ENCODE results near the gene ARHGEF6. TPM values are rescaled to one million over a fixed set of nuclear protein-coding genes. Genes with fewer than 3 reads are reported as not detected.
A peak's percentile ranks its signal among the peaks of the same experiment; 100 is the strongest.

ARHGEF6 gene
- total and polyA plus RNA-seq, 2 experiments from 2014 or later = 4.3 to 7.7 TPM

- H3K27me3 ChIP-seq (replicated peaks; ENCODE audit: insufficient read depth) = no peaks in the 10 kb centered on the region
Observed at GRCh38 chrX:136710325-136710951, 70.3 kb downstream of the ARHGEF6 start.

GRCh38 chrX:136708348-136708747, 72.4 kb downstream of the ARHGEF6 start:
- TF ChIP-seq EZH2phosphoT487 (IDR thresholded peaks at IDR 0.05; ENCODE audit: insufficient read depth, low read depth) (no peak), EZH2 (IDR thresholded peaks at IDR 0.05; ENCODE audit: insufficient read depth, poor library complexity, severe bottlenecking) (no peak)
- DNase-seq = peak; percentile 25
- H3K79me2 ChIP-seq (ENCODE audit: insufficient read depth) = no peaks in the 10 kb centered on the region
- no peaks in the 10 kb centered on the region for H3K9me3 ChIP-seq (ENCODE audit: low read depth)
- no peak overlapping the region for H3K9ac ChIP-seq
- H3K4me1 ChIP-seq (ENCODE audit: insufficient read depth) = no peaks in the 10 kb centered on the region
- H3K9me2 ChIP-seq (ENCODE audit: insufficient read depth) = no peaks in the 10 kb centered on the region
- no peaks in the 10 kb centered on the region for H4K20me1 ChIP-seq (ENCODE audit: insufficient read depth)
- H3K27me3 ChIP-seq (replicated peaks; ENCODE audit: insufficient read depth) = no peaks in the 10 kb centered on the region
- no peak overlapping the region for H3K27ac ChIP-seq
- H3K4me3 ChIP-seq = no peak overlapping the region
- H3K4me2 ChIP-seq (ENCODE audit: unreplicated experiment) = no peak overlapping the region
- in situ Hi-C loops (cut with MboI) = no loop called here
- H3K36me3 ChIP-seq (ENCODE audit: low read depth) = no peaks in the 10 kb centered on the region
- no peak overlapping the region for H2AFZ ChIP-seq
- WGBS, 2 experiments (ENCODE audit: low coverage in 1 of 2, low lambda C conversion rate in 2 of 2, missing lambda C conversion rate in 2 of 2) = 88 to 100% methylated on average over 1 of the region's 1 CpG
- no peaks in the 10 kb centered on the region for H3F3A ChIP-seq (ENCODE audit: insufficient read depth)

More at GRCh38 chrX:136710325-136710951, 70.3 kb downstream of the ARHGEF6 start:
- H3K9me3 ChIP-seq (ENCODE audit: low read depth) = no peaks in the 10 kb centered on the region
- no peak overlapping the region for H3K27ac ChIP-seq
- WGBS, 2 experiments (ENCODE audit: low coverage in 1 of 2, low lambda C conversion rate in 2 of 2, missing lambda C conversion rate in 2 of 2) = 82 to 100% methylated on average over 2 of the region's 2 CpGs
- no peak overlapping the region for H3K4me2 ChIP-seq (ENCODE audit: unreplicated experiment)
- H3K4me1 ChIP-seq (ENCODE audit: insufficient read depth) = no peaks in the 10 kb centered on the region
- no peaks in the 10 kb centered on the region for H4K20me1 ChIP-seq (ENCODE audit: insufficient read depth)
- no peaks in the 10 kb centered on the region for H3F3A ChIP-seq (ENCODE audit: insufficient read depth)
- in situ Hi-C loops (cut with MboI) = loop anchor here (5.0 kb wide), 1 partner anchor 217 kb away; no protein-coding TSS in a partner anchor
- TF ChIP-seq EZH2 (IDR thresholded peaks at IDR 0.05; ENCODE audit: insufficient read depth, poor library complexity, severe bottlenecking) (no peak), EZH2phosphoT487 (IDR thresholded peaks at IDR 0.05; ENCODE audit: insufficient read depth, low read depth) (no peak)
- H2AFZ ChIP-seq = no peak overlapping the region
- H3K36me3 ChIP-seq (ENCODE audit: low read depth) = no peaks in the 10 kb centered on the region
- H3K4me3 ChIP-seq = no peak overlapping the region
- no peak overlapping the region for H3K9ac ChIP-seq
- H3K9me2 ChIP-seq (ENCODE audit: insufficient read depth) = no peaks in the 10 kb centered on the region
- DNase-seq = peak; percentile 38
- no peaks in the 10 kb centered on the region for H3K79me2 ChIP-seq (ENCODE audit: insufficient read depth)

DNA sequence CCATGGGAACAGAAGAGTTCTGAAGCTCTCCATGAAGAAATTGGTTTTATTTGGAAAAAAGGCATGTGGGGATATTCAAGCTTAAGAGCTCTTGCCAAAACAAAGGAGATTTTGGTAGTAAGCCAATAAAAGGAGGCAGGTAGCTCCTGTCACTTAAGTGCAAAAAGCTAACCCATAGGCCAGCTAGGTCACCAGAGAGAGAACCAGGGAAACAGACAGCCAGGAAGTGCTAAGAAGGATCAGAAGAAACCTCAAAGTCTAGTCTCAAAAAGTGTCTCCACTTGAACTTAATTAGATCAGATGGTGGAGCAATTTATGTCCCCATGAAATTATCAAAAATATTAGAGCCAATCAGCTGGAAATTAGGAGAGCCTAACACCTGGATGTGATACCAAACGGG, 83.6 kb downstream of the ARHGEF6 start:
- Histone ChIP-seq H3K4me2 (ENCODE audit: unreplicated experiment) (no peak overlapping the region), H2AFZ (no peak overlapping the region), H3K36me3 (ENCODE audit: low read depth) (no peaks in the 10 kb centered on the region), H3K27ac (no peak overlapping the region), H3K9me2 (ENCODE audit: insufficient read depth) (no peaks in the 10 kb centered on the region), H3K4me3 (no peak overlapping the region), H3K9ac (no peak overlapping the region), H3K4me1 (ENCODE audit: insufficient read depth) (no peaks in the 10 kb centered on the region), H3F3A (ENCODE audit: insufficient read depth) (no peaks in the 10 kb centered on the region), H4K20me1 (ENCODE audit: insufficient read depth) (no peaks in the 10 kb centered on the region), H3K9me3 (ENCODE audit: low read depth) (no peaks in the 10 kb centered on the region), H3K27me3 (replicated peaks; ENCODE audit: insufficient read depth) (no peaks in the 10 kb centered on the region), H3K79me2 (ENCODE audit: insufficient read depth) (no peaks in the 10 kb centered on the region)
- DNase-seq = no peak
- in situ Hi-C loops (cut with MboI) = no loop called here
- TF ChIP-seq EZH2phosphoT487 (IDR thresholded peaks at IDR 0.05; ENCODE audit: insufficient read depth, low read depth) (no peak), EZH2 (IDR thresholded peaks at IDR 0.05; ENCODE audit: insufficient read depth, poor library complexity, severe bottlenecking) (no peak)
- WGBS, 2 experiments (ENCODE audit: low coverage in 1 of 2, low lambda C conversion rate in 2 of 2, missing lambda C conversion rate in 2 of 2) = 85 to 86% methylated on average over 1 of the region's 1 CpG

DNA sequence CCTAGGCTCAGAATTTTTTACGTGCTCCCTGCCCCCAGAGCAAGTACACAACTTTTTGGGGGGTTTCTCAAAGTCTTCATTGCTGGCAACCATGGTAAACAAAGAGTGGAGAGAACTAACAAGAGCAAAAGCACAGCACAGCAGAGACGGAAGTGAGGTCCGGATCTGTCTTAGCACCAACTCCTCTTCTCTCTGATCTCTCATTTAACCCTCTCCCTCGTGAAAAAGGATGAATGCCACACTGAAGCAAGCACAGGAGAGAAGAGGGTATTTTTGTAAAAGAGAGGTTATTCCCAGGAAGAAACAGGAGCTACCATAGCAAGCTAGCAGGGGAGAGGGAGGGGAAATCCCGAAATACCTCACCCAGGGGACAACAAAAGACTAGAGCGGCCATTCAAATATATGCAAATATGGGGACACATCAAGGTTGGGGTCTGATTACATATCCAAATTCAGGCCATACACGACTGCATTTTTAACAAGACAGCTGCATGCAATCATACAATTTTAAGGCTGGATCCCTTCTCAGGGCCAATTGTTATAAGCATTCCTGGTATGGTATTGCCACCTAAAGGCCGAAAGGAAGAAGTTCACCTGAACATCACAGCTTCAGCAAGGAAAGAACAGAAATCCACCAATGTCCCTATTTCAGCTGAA, 86.2 kb downstream of the ARHGEF6 start:
- no peak overlapping the region for H3K4me2 ChIP-seq (ENCODE audit: unreplicated experiment)
- no peaks in the 10 kb centered on the region for H3F3A ChIP-seq (ENCODE audit: insufficient read depth)
- no peak overlapping the region for H3K4me3 ChIP-seq
- peak; percentile 62 for DNase-seq
- 52 to 53% methylated on average over 7 to 8 of the region's 8 CpGs for WGBS, 2 experiments (ENCODE audit: low coverage in 1 of 2, low lambda C conversion rate in 2 of 2, missing lambda C conversion rate in 2 of 2)
- no peaks in the 10 kb centered on the region for H3K36me3 ChIP-seq (ENCODE audit: low read depth)
- no peak for TF ChIP-seq EZH2 (IDR thresholded peaks at IDR 0.05; ENCODE audit: insufficient read depth, poor library complexity, severe bottlenecking)
- TF ChIP-seq EZH2phosphoT487 (IDR thresholded peaks at IDR 0.05; ENCODE audit: insufficient read depth, low read depth) = no peak
- no peak overlapping the region for H3K9ac ChIP-seq
- no peak overlapping the region for H3K27ac ChIP-seq
- H3K27me3 ChIP-seq (replicated peaks; ENCODE audit: insufficient read depth) = no peaks in the 10 kb centered on the region
- no peaks in the 10 kb centered on the region for H3K9me2 ChIP-seq (ENCODE audit: insufficient read depth)
- no peaks in the 10 kb centered on the region for H4K20me1 ChIP-seq (ENCODE audit: insufficient read depth)
- H2AFZ ChIP-seq = no peak overlapping the region
- in situ Hi-C loops (cut with MboI) = no loop called here
- peaks cover 3% of the 10 kb centered on the region; the same call in 1 of the 2 replicates for H3K4me1 ChIP-seq (ENCODE audit: insufficient read depth)
- H3K79me2 ChIP-seq (ENCODE audit: insufficient read depth) = no peaks in the 10 kb centered on the region
- no peaks in the 10 kb centered on the region for H3K9me3 ChIP-seq (ENCODE audit: low read depth)
